H1 (cell line): ENCODE data around the gene DOCK10. TPM values are rescaled to one million over a fixed set of nuclear protein-coding genes. Genes with fewer than 3 reads are reported as not detected.

ENCODE experiments used
- CTCF ChIA-PET: fragments of 300-600 bp; sonication (Branson Sonifier 250); formaldehyde crosslinking; loops from one replicate; lab custom pipeline; 2021; ENCODE audit not compliant: partially characterized antibody; lab: Charles Lee
- POLR2A ChIA-PET: fragments of 300-600 bp; sonication (Branson Sonifier 250); formaldehyde crosslinking; loops from one replicate; lab custom pipeline; 2021; ENCODE audit warnings: inconsistent platforms; ENCODE audit not compliant: partially characterized antibody; lab: Charles Lee
- DNase-seq, 2 experiments: peaks; one replicate each; pipeline versions ENCODE4 v3.0.0 to v3.0.0-alpha.2; 2010 to 2022; ENCODE audit warnings: low spot score in 2 of 2, low read depth in 1 of 2, mixed read lengths in 1 of 2
- FAIRE-seq: peaks from 2 replicates; lab custom pipeline; 2011; peaks lifted over from hg19 to GRCh38; lab: Jason Lieb, UNC
- H2AFZ ChIP-seq: 2 replicates; pipeline ENCODE4 v1.8.1; 2012; ENCODE audit warnings: low read length, inconsistent platforms
- H2AK5ac ChIP-seq: 2 replicates; pipeline ENCODE4 v1.6.1; 2013; ENCODE audit warnings: low read depth, low read length
- H2BK120ac ChIP-seq: replicated peaks from 2 replicates; pipeline ENCODE3; 2013; ENCODE audit warnings: low read depth, low read length, inconsistent platforms
- H2BK12ac ChIP-seq: 2 replicates; pipeline ENCODE4 v1.6.1; 2013; ENCODE audit warnings: low read depth, low read length
- H2BK15ac ChIP-seq: 2 replicates; pipeline ENCODE4 v1.6.1; 2013; ENCODE audit warnings: low read length
- H2BK20ac ChIP-seq: 2 replicates; pipeline ENCODE4 v1.6.1; 2013; ENCODE audit warnings: low read length
- H2BK5ac ChIP-seq: 2 replicates; pipeline ENCODE4 v1.6.1; 2013; ENCODE audit warnings: low read depth, low read length
- H3K14ac ChIP-seq: 2 replicates; pipeline ENCODE4 v1.6.1; 2013; ENCODE audit warnings: inconsistent platforms; ENCODE audit not compliant: insufficient read length
- H3K18ac ChIP-seq: 2 replicates; pipeline ENCODE4 v1.6.1; 2013; ENCODE audit warnings: low read length; ENCODE audit errors: extremely low read depth
- H3K23ac ChIP-seq: 2 replicates; pipeline ENCODE4 v1.6.1; 2013; ENCODE audit warnings: inconsistent platforms; ENCODE audit not compliant: insufficient read length
- H3K23me2 ChIP-seq: 2 replicates; pipeline ENCODE4 v1.6.1; 2013; ENCODE audit warnings: low read depth, low read length
- H3K27ac ChIP-seq: 2 replicates; pipeline ENCODE4 v1.6.1; 2011; ENCODE audit warnings: low read depth, low read length, inconsistent platforms
- H3K27me3 ChIP-seq, 4 experiments: replicated peaks in 1 of 4; 1 replicate in 1 of 4; 2 replicates in 3 of 4; pipeline versions ENCODE4 v1.6.1 to v1.8.1; 2011 to 2013; ENCODE audit warnings: low read length in 3 of 4, mild to moderate bottlenecking in 3 of 4, inconsistent platforms in 2 of 4, mixed read lengths in 2 of 4, moderate library complexity in 1 of 4; ENCODE audit not compliant: control insufficient read depth in 3 of 4, insufficient read depth in 3 of 4; ENCODE audit errors: extremely low read depth in 1 of 4
- H3K36me3 ChIP-seq, 4 experiments: 2 replicates each; pipeline versions ENCODE4 v1.6.1 to v1.8.1; 2011 to 2013; ENCODE audit warnings: mild to moderate bottlenecking in 4 of 4, low read length in 3 of 4, moderate library complexity in 2 of 4, control low read depth in 1 of 4, inconsistent platforms in 1 of 4; ENCODE audit not compliant: insufficient read depth in 4 of 4, control insufficient read depth in 2 of 4
- H3K4ac ChIP-seq: replicated peaks from 2 replicates; pipeline ENCODE3; 2013; ENCODE audit warnings: low read length, low read depth, mixed read lengths, inconsistent platforms; ENCODE audit not compliant: insufficient read length
- H3K4me1 ChIP-seq, 4 experiments: replicated peaks in 1 of 4; 1 replicate in 1 of 4; 2 replicates in 3 of 4; pipeline versions ENCODE4 v1.6.1 to v1.8.1; 2011 to 2013; ENCODE audit warnings: low read length in 3 of 4, inconsistent platforms in 2 of 4, mixed read lengths in 1 of 4; ENCODE audit not compliant: insufficient read depth in 4 of 4, control insufficient read depth in 3 of 4
- H3K4me2 ChIP-seq, 2 experiments: 2 replicates each; pipeline versions ENCODE4 v1.6.1 to v1.8.1; 2011 to 2013; ENCODE audit warnings: low read depth in 2 of 2, low read length in 2 of 2, control low read depth in 1 of 2, inconsistent platforms in 1 of 2, mild to moderate bottlenecking in 1 of 2; ENCODE audit not compliant: insufficient read depth in 1 of 2
- H3K4me3 ChIP-seq, 4 experiments: fragments of 200-600, 300-600 bp in 1 of 4; sonication (generic), shearing (Covaris generic), sonication (Bioruptor Twin) in 1 of 4; 2 replicates each; pipeline versions ENCODE4 v1.5.1 to v1.8.1; 2011 to 2016; ENCODE audit warnings: low read length in 4 of 4, low read depth in 3 of 4, control low read depth in 2 of 4, inconsistent platforms in 2 of 4, mild to moderate bottlenecking in 2 of 4, mixed read lengths in 1 of 4, moderate library complexity in 1 of 4; ENCODE audit not compliant: insufficient read depth in 2 of 4; ENCODE audit errors: extremely low read depth in 1 of 4
- H3K56ac ChIP-seq: replicated peaks from 2 replicates; pipeline ENCODE3; 2013; ENCODE audit warnings: low read depth, mild to moderate bottlenecking, mixed read lengths, low read length, inconsistent platforms; ENCODE audit not compliant: insufficient read length
- H3K79me1 ChIP-seq: 2 replicates; pipeline ENCODE4 v1.6.1; 2013; ENCODE audit warnings: low read depth, low read length, control low read depth
- H3K79me2 ChIP-seq, 2 experiments: 2 replicates each; pipeline versions ENCODE4 v1.6.1 to v1.8.1; 2012 to 2013; ENCODE audit warnings: low read length in 2 of 2, mild to moderate bottlenecking in 2 of 2, inconsistent platforms in 1 of 2; ENCODE audit not compliant: insufficient read depth in 2 of 2, control insufficient read depth in 1 of 2
- H3K9ac ChIP-seq, 4 experiments: replicated peaks in 1 of 4; 1 replicate in 1 of 4; 2 replicates in 3 of 4; pipeline versions ENCODE4 v1.6.1 to v1.8.1; 2011 to 2013; ENCODE audit warnings: low read depth in 3 of 4, low read length in 3 of 4, control low read depth in 2 of 4, mild to moderate bottlenecking in 2 of 4, moderate library complexity in 2 of 4, inconsistent platforms in 1 of 4; ENCODE audit errors: extremely low read depth in 1 of 4
- H3K9me3 ChIP-seq, 2 experiments: 2 replicates each; pipeline versions ENCODE4 v1.6.1 to v1.8.1; 2012 to 2013; ENCODE audit warnings: mild to moderate bottlenecking in 2 of 2, moderate library complexity in 2 of 2, control low read depth in 1 of 2, inconsistent platforms in 1 of 2, low read depth in 1 of 2, low read length in 1 of 2, mixed read lengths in 1 of 2; ENCODE audit not compliant: insufficient read depth in 2 of 2
- H4K20me1 ChIP-seq, 2 experiments: replicated peaks in 1 of 2; 2 replicates each; pipeline versions ENCODE3 to v1.8.1; 2011 to 2013; ENCODE audit warnings: inconsistent platforms in 2 of 2, low read length in 2 of 2, mild to moderate bottlenecking in 1 of 2; ENCODE audit not compliant: insufficient read depth in 2 of 2, control insufficient read depth in 1 of 2
- H4K5ac ChIP-seq: 2 replicates; pipeline ENCODE4 v1.6.1; 2013; ENCODE audit warnings: low read length, low read depth, mixed read lengths, inconsistent platforms; ENCODE audit not compliant: insufficient read length
- H4K8ac ChIP-seq: 2 replicates; pipeline ENCODE4 v1.8.0; 2013; ENCODE audit warnings: mild to moderate bottlenecking, moderate library complexity, low read length, inconsistent platforms; ENCODE audit not compliant: insufficient read depth; ENCODE audit errors: extremely low read depth
- H4K91ac ChIP-seq: replicated peaks from 2 replicates; pipeline ENCODE3; 2013; ENCODE audit warnings: low read length, mixed read lengths, inconsistent platforms; ENCODE audit not compliant: insufficient read length
- CBX8 ChIP-seq: fragments of 300-800, 300-1000 bp; sonication (generic); IDR thresholded peaks from 2 replicates; pipeline ENCODE4 v1.7.1; 2016; ENCODE audit warnings: low read depth, low read length, borderline replicate concordance
- CEBPB ChIP-seq: IDR thresholded peaks from 2 replicates; pipeline ENCODE4 v1.6.1; 2012; ENCODE audit warnings: low read depth, low read length
- WGBS, 2 experiments: shearing (Covaris generic) in 1 of 2; methylation state at CpG; one replicate each; pipeline versions ENCODE4 v1.1.6 to v1.1.7; 2013 to 2015; ENCODE audit warnings: low lambda C conversion rate in 2 of 2, mixed read lengths in 2 of 2, inconsistent platforms in 1 of 2, low coverage in 1 of 2, missing lambda C conversion rate in 1 of 2; ENCODE audit not compliant: insufficient replicate concordance in 2 of 2, insufficient coverage in 1 of 2, insufficient read length in 1 of 2; ENCODE audit errors: extremely low coverage in 1 of 2, missing lambda C conversion rate in 1 of 2; 5-methylcytosine and 5-hydroxymethylcytosine counted together
- polyA plus RNA-seq, 7 experiments: library from polyadenylated mRNA; depleted of rRNA in 3 of 7; stranded (reverse) in 5 of 7; unstranded in 2 of 7; fragments of >200 nt in 5 of 7; fragments of 200-250 nt in 2 of 7; gene quantifications; 1 replicate in 5 of 7; 2 replicates in 1 of 7; 4 replicates in 1 of 7; pipeline versions ENCODE4 v1.2.1 to v1.2.3, GENCODE V29; 2011 to 2013; ENCODE audit warnings: missing spikeins in 2 of 7, mixed read lengths in 2 of 7
- total RNA-seq: library from RNA; stranded (reverse); fragmentation: NEBNext Ultra II Directional; extraction: Animal tissue kit (Norgen Biotek cat#: 25700); gene quantifications from 2 replicates; pipeline ENCODE4 v1.2.1, GENCODE V29; 2021

Gene DOCK10
- total and polyA plus RNA-seq, 2 of the 8 experiments (the other 6 are each of a cell fraction or from before 2014, with no cell fraction given), result 0.33 to 1.6 TPM

DNA sequence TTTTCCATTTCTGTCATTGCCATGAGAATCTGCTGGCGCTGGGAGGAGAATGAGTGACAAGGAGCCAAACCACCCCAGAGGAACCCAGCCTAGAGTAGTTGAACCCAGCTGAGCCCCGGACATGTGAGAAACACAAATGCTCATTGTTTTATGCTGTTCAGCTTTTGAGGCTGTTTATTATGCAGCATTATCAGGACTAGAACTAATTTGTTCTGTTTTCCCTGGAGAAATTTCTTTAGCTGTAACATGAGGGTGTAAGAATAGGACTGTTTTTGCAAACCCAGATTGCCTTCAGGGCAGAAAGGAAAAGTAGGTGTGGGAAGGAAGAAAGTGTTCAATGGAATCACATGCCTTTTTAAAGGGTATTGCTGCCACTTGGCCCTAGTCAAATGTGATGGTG, 28.5 kb upstream of the DOCK10 start:
- H3K9ac ChIP-seq, result no peak overlapping the region
- no peak overlapping the region for H4K8ac ChIP-seq
- H4K20me1 ChIP-seq, result no peaks in the 10 kb centered on the region
- H3K56ac ChIP-seq, result no peak overlapping the region
- H3K23me2 ChIP-seq, result no peaks in the 10 kb centered on the region; the same call in 1 of the 2 replicates
- no peak overlapping the region for H3K23ac ChIP-seq
- TF ChIP-seq CEBPB (no peak), CBX8 (no peak)
- no peak overlapping the region for H3K4ac ChIP-seq
- H3K4me1 ChIP-seq, result peaks cover 2 to 9% (median 3%) of the 10 kb centered on the region in 4 experiments; a peak in 6 of 7 replicates
- H2AK5ac ChIP-seq, result no peak overlapping the region
- no peak for DNase-seq
- no peak overlapping the region for H2BK5ac ChIP-seq
- no peaks in the 10 kb centered on the region; a peak in 1 of 8 replicates for H3K36me3 ChIP-seq
- no peak overlapping the region for H3K14ac ChIP-seq
- H3K79me1 ChIP-seq, result no peaks in the 10 kb centered on the region
- peaks cover 3 to 9% of the 10 kb centered on the region in 2 experiments; a peak in 1 of 4 replicates for H3K9me3 ChIP-seq
- 92% methylated on average over 2 of the region's 2 CpGs; no CpG with 5 or more reads in 1 of the 2 experiments for WGBS, 2 experiments
- ChIA-PET CTCF (interaction anchor here (0.6 to 1.2 kb wide), 4 partner anchors 11 to 1357 kb away, joined by 3 to 4 read pairs (median 3); no protein-coding TSS in a partner anchor), POLR2A (no interaction called here)
- no peaks in the 10 kb centered on the region for H3K79me2 ChIP-seq
- FAIRE-seq, result no peak
- no peak overlapping the region for H2BK15ac ChIP-seq
- no peak overlapping the region for H4K91ac ChIP-seq
- H4K5ac ChIP-seq, result no peak overlapping the region
- H2BK120ac ChIP-seq, result no peak overlapping the region
- no peak overlapping the region for H2BK12ac ChIP-seq
- no peak overlapping the region for H3K27ac ChIP-seq
- H3K18ac ChIP-seq, result no peak overlapping the region
- H3K4me2 ChIP-seq, result no peak overlapping the region
- no peak overlapping the region for H2BK20ac ChIP-seq
- H3K27me3 ChIP-seq, result no peaks in the 10 kb centered on the region; a peak in 1 of 7 replicates
- H3K4me3 ChIP-seq, result no peak overlapping the region
- no peak overlapping the region for H2AFZ ChIP-seq
